ENCODE data around the gene FLNA. TPM values are rescaled to one million over a fixed set of nuclear protein-coding genes. Genes with fewer than 3 reads are reported as not detected.

FLNA gene
- total and polyA plus RNA-seq, 9 of the 15 experiments (the other 6 are each of a cell fraction or from before 2014, with no cell fraction given): 6.2 to 735 (median 135) TPM

DNA sequence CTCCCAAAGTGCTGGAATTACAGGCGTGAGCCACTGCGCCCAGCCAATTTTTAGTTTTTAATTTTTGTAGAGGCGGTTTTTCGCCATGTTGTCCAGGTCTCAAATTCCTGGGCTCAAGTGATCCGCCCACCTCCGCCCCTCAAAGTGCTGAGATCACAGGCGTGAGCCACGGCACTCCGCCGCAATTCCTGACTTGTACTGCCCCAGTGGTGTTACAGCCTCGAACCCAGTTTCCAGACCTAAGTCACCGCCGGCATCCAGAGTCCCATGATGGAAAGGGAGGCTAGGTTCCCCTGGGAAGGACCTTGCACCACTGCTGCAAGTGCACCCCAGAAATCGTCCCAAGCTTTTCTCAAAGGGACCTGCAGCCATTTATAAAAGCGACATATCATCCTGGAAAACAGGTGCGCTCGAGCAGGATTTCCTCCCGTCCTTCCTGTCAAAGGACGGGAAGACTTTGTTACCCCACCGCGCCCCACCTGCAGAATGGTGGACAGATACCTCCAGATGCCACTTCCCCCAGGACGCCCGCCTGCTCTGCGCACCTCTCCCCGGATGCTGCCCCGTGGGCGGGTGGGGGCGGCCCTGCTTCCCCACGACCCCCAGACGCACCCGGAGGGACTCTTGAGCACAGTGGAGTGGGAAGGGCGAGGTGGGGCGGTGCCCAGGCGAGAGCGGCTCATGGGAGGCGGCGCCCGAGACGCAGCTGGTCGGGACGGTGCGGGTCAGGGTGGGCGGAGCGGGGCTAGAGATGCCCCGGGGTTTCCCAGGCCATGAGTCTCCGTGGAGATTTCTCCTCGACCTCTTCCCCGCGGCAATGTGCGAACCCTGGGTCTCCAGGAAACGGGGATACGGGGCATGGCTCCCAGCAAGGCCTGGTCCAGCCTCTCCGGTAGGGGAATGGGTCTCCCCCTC lies 22.8 kb upstream of the FLNA start (continued):
- TF ChIP-seq POLR3G (IDR thresholded peaks at IDR 0.05; ENCODE audit: extremely low read depth, insufficient read length, insufficient replicate concordance) (no peak), SRSF3 (IDR thresholded peaks at IDR 0.05; ENCODE audit: insufficient read depth, low read length) (0 out of 2 replicates have a peak, but pooled peaks have one; percentile 35), NR2C2 (CRISPR knock-in tag; IDR thresholded peaks at IDR 0.05) (no peak), NR2C2 (tag; IDR thresholded peaks at IDR 0.05) (0 out of 2 replicates have a peak, but pooled peaks have one; percentile 73), ASH1L (IDR thresholded peaks at IDR 0.05; ENCODE audit: borderline replicate concordance, low read depth, partially characterized antibody) (no peak), MBD2 (IDR thresholded peaks at IDR 0.05; ENCODE audit: borderline replicate concordance, low read depth) (no peak), KLF6 (CRISPR knock-in tag; IDR thresholded peaks at IDR 0.05; ENCODE audit: borderline replicate concordance) (0 out of 2 replicates have a peak, but pooled peaks have one; percentile 26), BCL6 (CRISPR knock-in tag; IDR thresholded peaks at IDR 0.05) (no peak), HDAC2 (IDR thresholded peaks at IDR 0.05) (peak; percentile 14; the same call in 1 of the 2 replicates), MTA3 (IDR thresholded peaks at IDR 0.05; ENCODE audit: borderline replicate concordance) (no peak), XRCC3 (IDR thresholded peaks at IDR 0.05) (no peak), MCM3 (IDR thresholded peaks at IDR 0.05) (no peak), MEIS2 (IDR thresholded peaks at IDR 0.05; ENCODE audit: partially characterized antibody) (no peak), BCOR (IDR thresholded peaks at IDR 0.05) (0 out of 2 replicates have a peak, but pooled peaks have one; percentile 19), PHF8 (IDR thresholded peaks at IDR 0.05; ENCODE audit: borderline replicate concordance, low read length) (peak; percentile 39; the same call in 1 of the 2 replicates), ZNF766 (CRISPR knock-in tag; conservative IDR thresholded peaks at IDR 0.05) (no peak)
- TF ChIP-seq, protein P1, sequence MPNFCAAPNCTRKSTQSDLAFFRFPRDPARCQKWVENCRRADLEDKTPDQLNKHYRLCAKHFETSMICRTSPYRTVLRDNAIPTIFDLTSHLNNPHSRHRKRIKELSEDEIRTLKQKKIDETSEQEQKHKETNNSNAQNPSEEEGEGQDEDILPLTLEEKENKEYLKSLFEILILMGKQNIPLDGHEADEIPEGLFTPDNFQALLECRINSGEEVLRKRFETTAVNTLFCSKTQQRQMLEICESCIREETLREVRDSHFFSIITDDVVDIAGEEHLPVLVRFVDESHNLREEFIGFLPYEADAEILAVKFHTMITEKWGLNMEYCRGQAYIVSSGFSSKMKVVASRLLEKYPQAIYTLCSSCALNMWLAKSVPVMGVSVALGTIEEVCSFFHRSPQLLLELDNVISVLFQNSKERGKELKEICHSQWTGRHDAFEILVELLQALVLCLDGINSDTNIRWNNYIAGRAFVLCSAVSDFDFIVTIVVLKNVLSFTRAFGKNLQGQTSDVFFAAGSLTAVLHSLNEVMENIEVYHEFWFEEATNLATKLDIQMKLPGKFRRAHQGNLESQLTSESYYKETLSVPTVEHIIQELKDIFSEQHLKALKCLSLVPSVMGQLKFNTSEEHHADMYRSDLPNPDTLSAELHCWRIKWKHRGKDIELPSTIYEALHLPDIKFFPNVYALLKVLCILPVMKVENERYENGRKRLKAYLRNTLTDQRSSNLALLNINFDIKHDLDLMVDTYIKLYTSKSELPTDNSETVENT (CRISPR knock-in tag; IDR thresholded peaks at IDR 0.05): no peak
- TF ChIP-seq, protein P2, sequence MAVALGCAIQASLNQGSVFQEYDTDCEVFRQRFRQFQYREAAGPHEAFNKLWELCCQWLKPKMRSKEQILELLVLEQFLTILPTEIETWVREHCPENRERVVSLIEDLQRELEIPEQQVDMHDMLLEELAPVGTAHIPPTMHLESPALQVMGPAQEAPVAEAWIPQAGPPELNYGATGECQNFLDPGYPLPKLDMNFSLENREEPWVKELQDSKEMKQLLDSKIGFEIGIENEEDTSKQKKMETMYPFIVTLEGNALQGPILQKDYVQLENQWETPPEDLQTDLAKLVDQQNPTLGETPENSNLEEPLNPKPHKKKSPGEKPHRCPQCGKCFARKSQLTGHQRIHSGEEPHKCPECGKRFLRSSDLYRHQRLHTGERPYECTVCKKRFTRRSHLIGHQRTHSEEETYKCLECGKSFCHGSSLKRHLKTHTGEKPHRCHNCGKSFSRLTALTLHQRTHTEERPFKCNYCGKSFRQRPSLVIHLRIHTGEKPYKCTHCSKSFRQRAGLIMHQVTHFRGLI (CRISPR knock-in tag; IDR thresholded peaks at IDR 0.05): no peak
- TF ChIP-seq, protein P3, sequence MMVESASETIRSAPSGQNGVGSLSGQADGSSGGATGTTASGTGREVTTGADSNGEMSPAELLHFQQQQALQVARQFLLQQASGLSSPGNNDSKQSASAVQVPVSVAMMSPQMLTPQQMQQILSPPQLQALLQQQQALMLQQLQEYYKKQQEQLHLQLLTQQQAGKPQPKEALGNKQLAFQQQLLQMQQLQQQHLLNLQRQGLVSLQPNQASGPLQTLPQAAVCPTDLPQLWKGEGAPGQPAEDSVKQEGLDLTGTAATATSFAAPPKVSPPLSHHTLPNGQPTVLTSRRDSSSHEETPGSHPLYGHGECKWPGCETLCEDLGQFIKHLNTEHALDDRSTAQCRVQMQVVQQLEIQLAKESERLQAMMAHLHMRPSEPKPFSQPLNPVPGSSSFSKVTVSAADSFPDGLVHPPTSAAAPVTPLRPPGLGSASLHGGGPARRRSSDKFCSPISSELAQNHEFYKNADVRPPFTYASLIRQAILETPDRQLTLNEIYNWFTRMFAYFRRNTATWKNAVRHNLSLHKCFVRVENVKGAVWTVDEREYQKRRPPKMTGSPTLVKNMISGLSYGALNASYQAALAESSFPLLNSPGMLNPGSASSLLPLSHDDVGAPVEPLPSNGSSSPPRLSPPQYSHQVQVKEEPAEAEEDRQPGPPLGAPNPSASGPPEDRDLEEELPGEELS (CRISPR knock-in tag; IDR thresholded peaks at IDR 0.05; ENCODE audit: borderline replicate concordance): 0 out of 2 replicates have a peak, but pooled peaks have one; percentile 19
- TF ChIP-seq, protein P4, sequence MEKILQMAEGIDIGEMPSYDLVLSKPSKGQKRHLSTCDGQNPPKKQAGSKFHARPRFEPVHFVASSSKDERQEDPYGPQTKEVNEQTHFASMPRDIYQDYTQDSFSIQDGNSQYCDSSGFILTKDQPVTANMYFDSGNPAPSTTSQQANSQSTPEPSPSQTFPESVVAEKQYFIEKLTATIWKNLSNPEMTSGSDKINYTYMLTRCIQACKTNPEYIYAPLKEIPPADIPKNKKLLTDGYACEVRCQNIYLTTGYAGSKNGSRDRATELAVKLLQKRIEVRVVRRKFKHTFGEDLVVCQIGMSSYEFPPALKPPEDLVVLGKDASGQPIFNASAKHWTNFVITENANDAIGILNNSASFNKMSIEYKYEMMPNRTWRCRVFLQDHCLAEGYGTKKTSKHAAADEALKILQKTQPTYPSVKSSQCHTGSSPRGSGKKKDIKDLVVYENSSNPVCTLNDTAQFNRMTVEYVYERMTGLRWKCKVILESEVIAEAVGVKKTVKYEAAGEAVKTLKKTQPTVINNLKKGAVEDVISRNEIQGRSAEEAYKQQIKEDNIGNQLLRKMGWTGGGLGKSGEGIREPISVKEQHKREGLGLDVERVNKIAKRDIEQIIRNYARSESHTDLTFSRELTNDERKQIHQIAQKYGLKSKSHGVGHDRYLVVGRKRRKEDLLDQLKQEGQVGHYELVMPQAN (IDR thresholded peaks at IDR 0.05; ENCODE audit: borderline replicate concordance): 0 out of 2 replicates have a peak, but pooled peaks have one; percentile 9
